OCI-M2 (cell line): ENCODE data around the gene MGMT.

Source experiments
- DNase-seq: peaks from one replicate; lab custom pipeline; 2025; ENCODE audit not compliant: unreplicated experiment; lab: John Stamatoyannopoulos, UW

MGMT gene

GRCh38 chr10:129704786-129705525 lies 237.9 kb downstream of the MGMT start:
- DNase-seq: no peak

- DNase-seq: no peak
Measured at GRCh38 chr10:129705676-129706075, 238.6 kb downstream of the MGMT start.

DNA sequence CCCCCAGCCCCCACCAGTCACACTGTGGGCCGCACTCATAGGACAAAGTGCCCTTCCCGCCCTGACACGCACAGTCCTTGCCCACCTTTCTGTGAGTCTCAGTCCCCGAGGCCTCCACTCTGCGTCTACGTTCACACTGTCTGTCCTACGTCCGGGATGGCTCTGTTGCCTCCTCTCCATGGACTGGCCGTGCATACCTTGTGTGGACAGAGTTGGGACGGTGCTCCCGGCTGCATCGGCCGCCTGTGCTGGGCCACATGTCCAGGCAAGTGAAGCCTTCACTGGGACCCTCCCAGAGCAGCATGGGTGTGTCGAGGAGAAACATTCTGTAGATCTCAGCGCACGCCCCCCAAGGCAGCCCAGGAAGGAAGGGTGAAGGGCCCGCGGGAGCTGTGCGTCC lies 239.0 kb downstream of the MGMT start:
- DNase-seq: no peak

DNA sequence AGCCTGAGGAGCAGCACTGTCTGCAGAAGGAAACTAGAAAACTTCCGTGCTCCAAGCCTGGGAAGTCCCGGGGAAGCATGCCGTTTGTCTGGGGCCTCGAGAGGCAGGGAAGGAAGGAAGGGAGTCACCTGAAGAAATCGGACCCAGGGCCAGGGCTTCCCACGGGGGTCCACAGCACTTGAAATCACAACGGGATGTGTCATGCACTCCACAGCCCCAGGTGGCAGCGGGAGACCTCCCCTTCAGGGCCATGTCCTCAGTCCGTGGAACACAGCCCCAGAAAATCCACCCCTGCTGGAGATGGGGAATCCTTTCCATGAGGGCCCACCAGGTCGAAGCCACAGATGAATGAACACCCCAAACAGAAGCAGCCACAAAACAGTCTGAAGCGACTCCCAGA lies 239.5 kb downstream of the MGMT start:
- no peak for DNase-seq

DNA sequence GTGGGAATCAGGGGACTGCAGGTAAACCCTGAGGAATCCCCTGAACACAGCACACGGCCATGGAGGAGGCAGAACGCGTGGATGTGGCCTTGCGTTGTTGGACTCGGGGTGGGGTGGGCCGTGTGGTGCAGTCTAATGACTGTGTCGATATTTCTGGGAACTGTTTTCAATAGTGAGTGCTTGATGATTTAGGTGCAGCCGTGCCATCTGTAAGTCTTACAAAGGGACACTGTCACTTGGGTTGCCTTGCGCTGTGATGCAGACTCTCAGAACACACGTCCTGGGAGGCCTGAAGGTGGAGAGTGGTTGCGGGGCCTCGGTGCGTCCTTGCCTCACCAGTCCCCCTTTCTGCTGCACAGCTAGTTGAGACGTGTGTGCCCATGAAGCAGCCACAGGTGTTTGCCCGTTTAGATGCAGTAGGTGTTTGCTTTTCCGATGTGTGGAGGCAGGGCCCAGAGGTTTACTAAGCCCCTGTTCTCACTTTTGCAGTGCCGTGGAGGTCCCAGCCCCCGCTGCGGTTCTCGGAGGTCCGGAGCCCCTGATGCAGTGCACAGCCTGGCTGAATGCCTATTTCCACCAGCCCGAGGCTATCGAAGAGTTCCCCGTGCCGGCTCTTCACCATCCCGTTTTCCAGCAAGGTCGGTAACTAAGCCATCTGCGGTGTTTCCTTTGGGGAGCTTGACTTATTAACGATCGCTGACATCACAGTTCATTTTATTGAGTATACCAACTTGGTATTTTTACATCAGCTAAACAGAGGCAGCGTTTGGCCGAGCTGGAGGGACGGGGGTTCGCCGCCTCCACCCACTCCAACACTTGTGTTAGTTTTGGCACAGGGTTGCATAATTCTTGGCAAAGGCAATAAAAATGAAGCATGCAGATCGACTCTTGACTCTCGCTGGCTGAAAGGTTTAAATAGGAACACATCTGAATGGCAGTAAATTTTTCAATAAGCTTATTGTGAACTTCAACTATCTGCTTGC lies 240.7 kb downstream of the MGMT start:
- DNase-seq: no peak

DNA sequence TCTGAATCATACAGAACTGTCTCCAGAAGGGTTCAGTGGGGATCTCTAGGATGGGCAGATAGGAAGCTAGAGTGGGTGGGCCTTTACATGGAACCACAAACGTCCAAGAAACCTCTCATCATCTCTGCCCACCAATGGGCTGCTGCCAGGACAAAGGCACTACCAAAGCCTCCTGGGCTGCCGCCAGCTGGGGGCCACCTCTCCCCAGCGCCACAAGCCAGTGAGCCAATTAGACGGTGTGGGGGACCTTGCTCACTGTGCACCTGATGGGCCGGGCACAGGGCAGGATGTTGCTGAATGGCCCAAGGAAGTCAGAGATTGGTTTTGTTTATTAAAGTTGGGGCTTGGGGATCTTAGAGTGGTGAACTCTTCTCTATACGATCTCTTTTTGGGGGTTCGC lies 242.1 kb downstream of the MGMT start:
- DNase-seq: no peak

- DNase-seq: no peak
Measured at GRCh38 chr10:129709627-129710509, 242.8 kb downstream of the MGMT start.

DNA sequence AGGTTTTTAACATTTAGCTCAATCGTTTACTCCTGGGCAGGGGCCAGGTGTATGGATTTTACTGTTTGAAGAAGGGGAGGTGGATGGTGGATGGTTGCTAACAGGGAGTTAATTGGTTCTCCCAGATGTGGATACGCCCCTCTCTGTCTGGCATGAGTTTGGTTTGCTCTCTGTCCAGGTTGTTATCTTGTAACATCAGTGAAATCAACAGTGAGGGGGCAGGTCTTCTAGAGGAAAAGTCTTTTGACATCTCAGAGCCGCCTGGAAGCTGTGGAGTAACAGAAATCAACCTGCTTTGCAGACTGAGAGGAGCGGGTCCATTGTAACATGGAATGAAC lies 243.4 kb downstream of the MGMT start:
- DNase-seq: no peak

DNA sequence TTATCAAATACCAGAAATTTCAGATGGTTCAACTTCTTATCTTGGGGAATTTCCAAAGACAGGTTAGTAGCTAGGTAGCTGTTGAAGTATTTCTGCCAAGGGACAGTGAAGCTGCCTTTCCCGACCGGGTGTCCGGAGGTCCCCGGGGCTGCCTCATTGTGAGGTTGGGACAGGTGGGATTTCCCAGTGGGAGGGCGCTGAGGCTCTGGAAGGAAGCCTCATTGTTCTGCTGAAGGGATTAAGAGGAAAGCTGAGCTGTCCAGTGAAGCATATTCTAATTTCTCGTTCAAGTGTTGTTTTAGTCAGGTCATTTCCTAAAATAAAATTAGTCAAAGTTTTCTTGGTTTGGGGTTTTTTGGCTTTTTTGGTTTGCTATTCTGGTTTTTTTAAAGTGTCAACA lies 244.2 kb downstream of the MGMT start:
- no peak for DNase-seq

- no peak for DNase-seq
Measured at GRCh38 chr10:129712000-129712399, 245.0 kb downstream of the MGMT start.

DNA sequence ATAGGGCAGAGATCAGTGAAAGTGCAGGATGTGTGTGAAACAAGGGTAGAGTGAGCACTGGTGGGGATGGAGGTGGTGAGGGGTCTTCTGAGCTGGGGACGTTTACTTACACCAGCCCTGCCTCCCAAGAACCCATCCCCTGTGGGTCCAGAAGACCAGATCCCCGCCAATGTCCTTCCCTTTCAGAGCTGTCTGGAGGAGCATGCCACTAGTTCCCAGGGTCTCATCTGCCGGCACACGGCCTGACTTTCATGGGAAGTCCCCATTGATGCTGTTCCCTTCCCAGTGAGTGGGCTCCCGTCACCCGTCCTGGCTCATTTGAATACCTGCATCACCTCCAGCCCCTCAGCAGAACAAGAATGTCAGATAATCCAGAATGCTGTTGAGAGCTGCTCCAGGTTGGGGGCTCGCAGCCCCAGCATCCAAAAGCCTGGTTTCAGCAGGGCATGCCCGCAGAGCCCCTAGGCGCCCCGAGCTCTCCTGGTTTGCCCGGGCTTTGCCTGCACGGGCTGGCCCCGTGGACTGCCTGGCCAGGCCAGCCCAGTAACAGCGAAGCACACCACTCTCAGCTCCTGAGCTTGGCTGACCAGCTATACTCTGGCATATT lies 246.7 kb downstream of the MGMT start:
- no peak for DNase-seq

- DNase-seq: no peak
Measured at GRCh38 chr10:129715805-129716204, 248.8 kb downstream of the MGMT start.

- no peak for DNase-seq
Measured at GRCh38 chr10:129716211-129716681, 249.2 kb downstream of the MGMT start.

- DNase-seq: no peak
Measured at GRCh38 chr10:129716881-129717280, 249.8 kb downstream of the MGMT start.

GRCh38 chr10:129717816-129718547 lies 250.9 kb downstream of the MGMT start:
- DNase-seq: no peak

DNA sequence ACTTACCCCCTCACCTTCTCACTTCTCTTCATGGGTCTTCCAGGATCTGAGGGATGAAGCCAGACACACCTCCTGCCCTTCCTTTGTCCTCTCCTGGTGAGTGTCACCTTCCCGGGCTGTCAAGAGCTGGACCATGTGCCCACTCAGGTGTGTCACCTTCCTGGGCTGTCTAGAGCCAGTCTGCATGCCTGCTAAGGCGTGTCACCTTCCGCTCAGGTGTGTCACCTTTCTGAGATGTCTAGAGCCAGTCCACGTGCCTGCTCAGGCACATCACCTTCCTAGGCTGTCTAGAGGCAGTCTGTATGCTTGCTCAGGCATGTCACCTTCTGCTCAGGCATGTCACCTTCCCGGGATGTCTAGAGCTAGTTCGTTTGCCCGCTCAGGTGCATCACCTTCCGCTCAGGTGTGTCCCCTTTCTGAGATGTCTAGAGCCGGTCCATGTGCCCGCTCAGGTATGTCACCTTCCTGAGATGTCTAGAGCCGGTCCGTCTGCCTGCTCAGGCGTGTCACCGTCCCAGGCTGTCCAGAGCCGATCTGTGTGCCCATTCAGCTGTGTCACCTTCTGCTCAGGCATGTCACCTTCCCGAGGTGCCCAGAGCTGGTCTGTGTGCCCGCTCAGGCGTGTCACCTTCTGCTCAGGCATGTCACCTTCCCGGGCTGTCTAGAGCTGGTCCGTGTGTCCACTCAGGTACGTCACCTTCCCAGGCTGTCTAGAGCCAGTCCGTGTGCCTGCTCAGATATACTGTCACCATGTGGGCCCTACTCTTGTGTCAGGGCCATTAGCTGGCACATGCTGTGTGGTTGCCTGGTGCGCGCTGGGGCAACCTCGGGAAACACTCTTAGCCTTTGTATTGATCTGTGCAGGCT lies 251.7 kb downstream of the MGMT start:
- DNase-seq: no peak

GRCh38 chr10:129719415-129719739 lies 252.3 kb downstream of the MGMT start:
- DNase-seq: no peak

- no peak for DNase-seq
Measured at GRCh38 chr10:129719889-129720590, 253.0 kb downstream of the MGMT start.

GRCh38 chr10:129725011-129725410 lies 258.0 kb downstream of the MGMT start:
- DNase-seq: no peak
